Breast epithelium (tissue), 3 donors: ENCODE results near the gene PYGB.

Experiments used
- CTCF ChIP-seq, 3 donors: fragments of 450-650 bp; IDR thresholded peaks; one replicate each; pipeline ENCODE4 v1.5.1; 2016 to 2017; ENCODE audit warnings: antibody characterized with exemption in 3 of 3, mild to moderate bottlenecking in 3 of 3, moderate library complexity in 3 of 3
- POLR2A ChIP-seq: fragments of 450-650 bp; IDR thresholded peaks from one replicate; pipeline ENCODE4 v1.6.1; 2016; ENCODE audit warnings: antibody characterized with exemption, mild to moderate bottlenecking, moderate library complexity
- POLR2AphosphoS5 ChIP-seq, 3 donors: sonication (generic); formaldehyde crosslinking; IDR thresholded peaks; one replicate each; pipeline ENCODE4 v1.6.1; 2017; ENCODE audit warnings: antibody characterized with exemption in 3 of 3

GRCh38 chr20:25293507-25293906 lies 45.6 kb downstream of the PYGB start:
- TF ChIP-seq POLR2A (no peak), CTCF (IDR thresholded peaks at IDR 0.05) (no peak), POLR2AphosphoS5 (IDR thresholded peaks at IDR 0.05) (peak in 1 of 3 donors; percentile 18)
